ENCODE measurements around the gene CRISP1.
"Not testable (repeated sequence)": the region's sequence is repeated elsewhere in the genome, so short reads cannot be mapped to it uniquely, and the experiment has no call there.

The CRISP1 gene

DNA sequence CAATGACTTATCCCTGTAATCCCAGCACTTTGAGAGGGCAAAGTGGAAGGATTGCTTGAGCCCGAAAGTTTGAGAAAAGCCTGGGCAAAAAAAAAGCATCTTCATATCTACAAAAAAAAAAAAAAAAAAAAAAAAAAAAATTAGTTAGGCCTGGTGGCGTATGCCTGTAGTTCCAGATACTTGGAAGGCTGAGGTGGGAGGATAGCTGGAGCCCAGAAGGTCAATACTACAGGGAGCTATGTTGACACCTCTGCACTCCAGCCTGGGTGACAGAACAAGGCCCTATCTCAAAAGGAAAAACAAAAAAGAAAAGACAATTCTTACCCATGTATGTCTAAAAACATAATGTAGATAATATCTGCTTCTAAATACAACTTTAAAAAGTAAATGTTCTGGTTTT, 27.2 kb downstream of the CRISP1 start:
- no peak for DNase-seq

DNA sequence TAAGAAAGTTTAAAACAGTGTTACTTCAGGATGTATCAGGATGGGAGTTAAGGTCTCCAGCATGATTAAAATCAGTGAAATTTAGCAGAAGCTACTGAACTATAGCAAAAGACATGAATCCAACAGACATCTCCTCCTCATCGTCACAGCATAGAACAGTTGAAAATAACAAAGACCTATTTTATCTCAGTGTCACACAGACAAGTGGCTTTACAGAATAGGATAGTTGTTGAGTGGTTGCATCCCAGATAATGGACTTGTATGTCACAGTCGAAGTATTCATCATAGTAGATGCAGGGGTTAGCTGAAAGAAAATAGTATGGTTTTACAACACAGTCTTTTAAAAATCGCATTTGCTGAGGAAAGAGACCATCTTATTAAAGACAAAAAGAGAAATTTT, 31.2 kb downstream of the CRISP1 start:
- DNase-seq: peak; percentile 52

DNA sequence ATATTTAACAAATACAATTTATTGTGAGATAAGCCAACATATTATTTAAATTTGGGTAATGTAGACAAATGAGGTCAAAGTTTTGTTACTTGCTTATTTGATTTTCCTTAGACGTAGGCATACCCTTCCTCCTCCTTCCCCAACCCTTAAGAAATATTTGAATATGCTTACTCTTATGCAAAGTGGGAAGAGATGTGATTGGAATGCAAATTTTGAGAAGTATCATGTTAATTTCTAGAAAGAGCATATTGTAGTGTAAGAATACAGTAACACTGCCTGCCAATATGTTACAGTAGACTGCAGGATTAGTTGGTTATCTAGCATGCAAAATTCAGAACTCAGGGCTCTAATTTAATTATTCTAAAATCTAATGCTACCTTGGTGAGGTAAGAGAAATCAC, 32.9 kb downstream of the CRISP1 start:
- DNase-seq: no peak

DNA sequence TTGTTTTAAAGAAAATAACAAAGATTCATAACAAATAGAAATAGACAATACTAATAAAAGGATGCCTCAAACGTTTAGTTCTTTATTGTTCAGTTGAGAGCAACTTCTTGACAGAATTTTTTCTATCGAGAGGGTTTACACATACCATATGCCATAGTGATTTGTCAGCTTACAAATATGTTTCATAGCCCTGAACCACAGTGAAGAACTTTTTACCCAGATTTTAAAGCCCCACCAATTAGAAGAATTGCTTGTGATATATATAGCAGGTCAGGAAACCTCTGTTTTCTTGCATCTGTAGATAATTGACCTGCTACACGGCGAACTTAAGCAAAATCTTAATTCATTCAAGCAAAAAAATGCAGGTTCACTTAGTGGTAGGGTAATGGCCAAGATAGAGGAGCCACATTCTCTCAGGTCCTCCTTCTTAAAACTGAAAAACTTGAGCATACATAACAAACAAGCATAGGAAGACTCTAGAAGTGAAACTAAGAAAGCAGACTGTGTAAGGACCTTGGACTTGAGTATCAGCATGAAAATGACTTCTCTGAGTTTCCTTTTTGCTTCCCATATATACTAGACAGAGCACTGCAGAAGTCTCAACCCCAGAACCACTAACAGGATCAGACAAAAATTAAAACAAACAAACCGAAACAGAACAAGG, 39.5 kb downstream of the CRISP1 start:
- peak; percentile 53 for DNase-seq

DNA sequence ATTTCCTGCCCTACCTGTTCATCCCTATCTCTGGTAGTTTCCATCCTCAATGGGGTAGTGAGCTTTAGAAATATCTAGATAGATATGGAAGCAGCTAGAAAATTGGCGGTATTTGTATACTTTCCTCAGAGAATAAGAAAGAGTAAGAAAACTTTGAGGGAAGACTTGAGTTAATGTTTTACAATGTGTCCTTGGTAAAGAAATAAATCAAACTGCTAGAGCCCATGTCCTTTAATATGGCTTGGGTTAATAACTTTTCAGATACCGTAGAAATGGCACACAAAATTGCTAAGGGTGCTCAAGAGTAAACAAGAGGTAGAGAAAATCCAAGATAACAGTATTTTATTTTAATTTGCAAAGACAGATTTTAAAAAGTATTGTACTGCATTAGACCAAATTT, 51.2 kb downstream of the CRISP1 start:
- no peak for DNase-seq

DNA sequence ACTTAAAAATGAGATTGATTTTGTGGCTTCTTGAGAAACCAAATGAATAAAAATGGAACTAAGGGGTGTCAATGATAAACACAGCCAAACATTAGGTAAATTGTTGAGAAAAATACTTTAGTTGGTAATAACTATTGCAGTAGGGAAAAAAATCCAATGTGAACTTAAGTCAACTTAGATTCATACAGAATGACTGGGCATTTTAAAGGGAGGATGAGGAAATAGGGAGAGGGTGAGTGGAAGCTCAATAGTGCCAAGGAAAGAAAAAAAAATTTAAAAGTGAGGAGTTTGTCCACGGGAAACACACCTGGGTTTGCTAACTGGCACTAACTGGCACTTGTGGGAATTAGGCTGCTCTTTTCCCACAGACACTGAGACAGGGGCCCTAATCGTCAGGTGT, 53.1 kb downstream of the CRISP1 start:
- no peak for DNase-seq

DNA sequence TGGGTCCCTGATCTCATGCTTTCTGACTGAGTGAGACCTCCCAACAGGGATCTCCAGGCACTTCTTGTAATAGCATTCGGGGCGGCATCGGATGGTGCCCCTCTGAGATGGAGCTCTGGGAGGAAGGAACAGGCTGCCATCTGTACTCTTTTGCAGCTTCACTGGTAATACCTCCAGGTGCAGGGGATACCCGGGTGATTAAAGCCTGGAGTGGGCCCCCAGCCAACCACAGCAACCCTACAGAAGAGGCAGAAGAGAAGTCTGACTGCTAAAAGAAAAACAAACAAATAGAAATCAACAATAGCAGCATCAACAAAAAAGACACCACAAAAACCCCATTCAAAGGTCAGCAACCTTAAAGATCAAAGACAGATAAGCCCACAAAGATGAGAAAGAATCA, 60.2 kb downstream of the CRISP1 start:
- no peak for DNase-seq

DNA sequence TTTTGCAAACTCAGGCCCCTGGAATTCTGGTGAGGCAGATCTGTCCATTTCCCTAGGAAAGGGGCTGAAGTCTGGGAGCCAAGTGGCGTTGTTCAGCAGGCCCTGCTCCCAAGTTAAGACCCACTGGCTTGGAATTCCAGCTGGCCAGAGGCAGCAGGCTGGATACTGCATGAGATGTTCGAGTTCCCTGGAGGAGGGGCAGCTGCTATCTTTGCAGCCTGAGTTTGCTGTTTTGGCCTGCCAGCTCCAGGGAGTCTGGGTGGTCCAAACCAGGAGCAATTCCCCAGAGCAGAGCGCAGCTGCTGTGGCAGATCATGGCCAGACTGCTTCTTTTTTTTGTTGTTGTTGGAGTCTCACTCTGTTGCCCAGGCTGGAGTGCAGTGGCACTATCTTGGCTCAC, 61.1 kb downstream of the CRISP1 start:
- DNase-seq: no peak

DNA sequence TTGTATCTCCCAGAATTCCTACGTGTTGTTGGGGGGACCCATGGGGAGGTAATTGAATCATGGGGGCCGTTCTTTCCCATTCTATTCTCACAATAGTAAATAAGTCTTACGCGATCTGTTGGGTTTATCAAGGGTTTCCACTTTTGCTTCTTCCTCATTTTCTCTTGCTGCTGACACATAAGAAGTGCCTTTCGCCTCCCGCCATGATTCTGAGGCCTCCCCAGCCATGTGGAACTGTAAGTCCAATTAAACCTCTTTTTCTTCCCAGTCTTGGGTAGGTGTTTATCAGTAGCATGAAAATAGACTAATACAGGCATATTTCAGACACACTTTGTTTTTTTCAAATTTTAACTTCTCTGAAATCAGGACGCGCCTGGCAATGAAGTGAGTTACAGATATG, 64.8 kb downstream of the CRISP1 start:
- no peak for DNase-seq

DNA sequence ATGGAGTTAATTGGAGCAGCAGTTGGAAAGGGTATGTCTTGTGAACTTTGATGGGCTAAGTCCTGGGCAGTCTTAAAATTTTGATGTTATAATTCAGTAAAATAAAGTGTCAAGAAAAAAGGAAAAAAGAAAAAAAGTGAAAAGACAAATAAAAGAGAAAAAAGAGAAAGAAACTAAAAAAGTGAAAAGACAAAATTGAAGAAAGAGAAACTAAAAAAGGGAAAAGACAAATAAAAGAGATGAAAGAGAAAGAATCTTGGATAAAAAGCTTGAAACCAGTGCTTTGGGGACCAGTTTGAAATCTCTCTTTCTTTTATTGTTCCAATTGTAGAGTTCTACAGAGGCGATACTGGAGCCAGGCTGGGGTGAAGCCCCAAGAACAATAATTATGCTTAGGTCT, 67.2 kb downstream of the CRISP1 start:
- no peak for DNase-seq

DNA sequence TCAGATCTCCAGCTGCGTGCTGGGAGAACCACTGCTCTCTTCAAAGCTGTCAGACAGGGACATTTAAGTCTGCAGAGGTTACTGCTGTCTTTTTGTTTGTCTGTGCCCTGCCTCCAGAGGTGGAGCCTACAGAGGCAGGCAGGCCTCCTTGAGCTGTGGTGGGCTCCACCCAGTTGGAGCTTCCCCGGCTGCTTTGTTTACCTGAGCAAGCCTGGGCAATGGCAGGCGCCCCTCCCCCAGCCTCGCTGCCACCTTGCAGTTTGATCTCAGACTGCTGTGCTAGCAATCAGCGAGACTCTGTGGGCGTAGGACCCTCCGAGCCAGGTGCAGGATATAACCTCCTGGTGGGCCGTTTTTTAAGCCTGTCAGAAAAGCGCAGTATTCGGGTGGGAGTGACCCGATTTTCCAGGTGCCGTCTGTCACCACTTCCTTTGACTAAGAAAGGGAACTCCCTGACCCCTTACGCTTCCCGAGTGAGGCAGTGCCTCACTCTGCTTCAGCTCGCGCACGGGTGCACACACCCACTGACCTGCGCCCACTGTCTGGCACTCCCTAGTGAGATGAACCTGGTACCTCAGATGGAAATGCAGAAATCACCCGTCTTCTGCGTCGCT, 69.4 kb downstream of the CRISP1 start:
- not testable (repeated sequence) for DNase-seq

DNA sequence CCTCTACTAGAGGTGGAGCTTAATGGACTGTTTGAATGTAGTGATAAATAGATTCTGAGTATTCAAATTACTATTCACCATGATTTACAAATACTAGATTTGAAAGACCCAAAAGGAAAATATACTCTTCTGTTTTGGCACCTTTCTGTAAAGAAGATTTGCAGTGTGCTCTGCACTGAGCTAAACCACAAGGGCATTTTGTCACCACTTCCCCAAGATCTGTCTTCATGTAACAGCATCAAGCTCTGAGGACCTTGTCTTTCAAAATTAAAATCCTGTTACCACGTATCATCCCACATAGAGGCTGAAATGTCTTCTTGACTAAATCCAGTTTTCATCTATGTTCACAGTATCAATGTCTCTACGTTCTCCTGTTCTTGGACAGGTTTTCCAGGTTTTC, 76.0 kb downstream of the CRISP1 start:
- DNase-seq: no peak

DNA sequence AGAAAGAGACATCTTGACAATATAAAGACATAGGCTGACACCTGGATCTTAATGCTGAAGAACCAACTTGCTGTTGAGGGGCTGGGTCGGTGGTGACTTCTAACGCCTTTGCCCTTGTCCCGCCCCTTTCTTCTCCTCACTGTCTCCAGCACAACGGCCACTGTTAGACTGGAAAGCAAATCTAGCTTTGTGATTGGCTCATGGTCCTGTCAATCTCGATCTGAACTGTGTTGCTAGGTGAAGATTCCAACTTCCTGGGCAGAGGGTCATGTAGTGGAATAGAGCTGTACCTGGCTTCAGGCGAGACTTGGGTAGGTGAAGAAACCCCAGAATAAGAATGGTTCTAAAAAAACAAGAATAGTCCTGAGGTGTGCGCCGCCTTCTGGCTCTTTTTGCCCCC, 79.2 kb downstream of the CRISP1 start, which contains the start of gene PGK2:
PGK2 (minus strand) TSS at position 110 of the 400 bp plus-strand sequence; CDS start at position 12, 98 bp downstream.
- no peak for DNase-seq

DNA sequence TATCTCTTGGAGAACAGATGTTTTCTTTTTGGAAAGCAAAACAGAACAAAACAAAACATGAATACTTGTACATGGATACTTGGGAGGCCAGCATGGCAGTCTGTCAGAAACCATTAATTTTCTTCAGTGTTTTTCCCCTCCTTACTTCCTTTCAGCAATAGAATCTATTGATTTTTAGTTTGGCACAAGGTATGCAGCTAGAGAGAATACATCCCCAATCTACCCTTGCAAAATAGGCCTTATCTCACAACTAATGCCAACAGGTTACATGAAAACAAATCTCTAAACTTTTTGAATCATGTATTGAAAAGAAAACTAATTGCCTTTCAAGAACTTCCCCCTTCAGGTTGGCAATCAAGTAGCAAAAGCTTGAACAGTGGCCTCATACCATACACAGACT, 82.1 kb downstream of the CRISP1 start:
- DNase-seq: no peak
